GM12864 (cell line): ENCODE results near the gene RRP9.

Source experiments
- DNase-seq: peaks from one replicate; pipeline ENCODE4 v3.0.0-alpha.2; 2011; ENCODE audit warnings: low read depth
- H3K4me3 ChIP-seq: 2 replicates; pipeline ENCODE4 v1.5.1; 2011; ENCODE audit warnings: mild to moderate bottlenecking, low read depth, low read length, control low read depth
- CTCF ChIP-seq: IDR thresholded peaks from 2 replicates; pipeline ENCODE4 v1.5.1; 2011; ENCODE audit warnings: low read depth, mild to moderate bottlenecking, moderate library complexity, low read length, control low read depth, inconsistent platforms; ENCODE audit errors: missing control alignments

Gene RRP9

GRCh38 chr3:51966016-51966415 lies 24.3 kb upstream of the RRP9 start:
- DNase-seq = no peak
- no peak for TF ChIP-seq CTCF
- no peak overlapping the region for H3K4me3 ChIP-seq

DNA sequence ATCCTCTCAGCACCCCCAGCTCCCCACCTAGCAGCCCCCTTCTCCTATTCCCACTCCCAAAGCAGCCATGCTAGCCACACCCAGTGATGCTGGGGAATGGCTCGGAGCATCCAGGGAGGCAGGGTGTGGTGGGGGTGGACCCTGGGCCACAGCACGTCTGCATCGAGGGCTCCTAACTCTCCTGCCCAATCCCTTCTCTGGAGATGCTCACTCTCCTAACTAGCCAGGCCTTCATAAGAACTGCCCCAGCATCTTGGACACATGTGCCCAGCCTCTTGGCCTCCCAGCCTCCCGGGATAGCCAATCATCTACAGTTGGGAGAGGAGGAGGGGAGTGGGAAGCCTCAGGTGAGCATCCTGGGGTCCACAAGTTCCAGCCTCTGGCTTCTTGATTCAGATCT lies 22.8 kb upstream of the RRP9 start:
- TF ChIP-seq CTCF = no peak
- no peak overlapping the region for H3K4me3 ChIP-seq
- no peak for DNase-seq

DNA sequence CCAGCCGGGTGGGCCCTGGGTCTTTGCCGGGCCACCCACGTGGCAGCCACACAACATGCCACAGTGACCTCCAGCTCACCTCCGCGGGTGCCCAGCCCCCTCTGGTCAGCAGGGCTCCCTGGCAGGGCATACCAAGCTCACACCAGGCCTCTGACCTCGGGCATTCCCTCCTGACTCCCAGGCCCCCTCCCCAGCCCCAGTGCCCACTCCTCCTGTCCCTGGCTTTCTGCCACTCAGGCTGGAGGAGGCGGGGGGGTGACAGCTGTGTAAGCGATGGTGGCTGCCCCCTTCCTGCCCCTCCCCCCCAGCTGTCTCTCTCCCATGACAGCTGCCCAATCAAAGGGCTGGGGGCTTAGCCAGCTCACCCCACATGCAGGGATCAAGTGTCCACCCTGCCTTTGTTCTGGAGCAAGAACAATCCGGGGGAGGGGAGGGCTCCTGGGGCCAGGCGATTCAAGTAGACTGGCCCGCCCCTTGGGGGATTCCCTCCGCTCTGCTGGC lies 22.3 kb upstream of the RRP9 start:
- no peak for DNase-seq
- H3K4me3 ChIP-seq = no peak overlapping the region
- TF ChIP-seq CTCF = no peak

- no peak for DNase-seq
- no peak for TF ChIP-seq CTCF
Measured at GRCh38 chr3:51962854-51963530, 21.3 kb upstream of the RRP9 start.

GRCh38 chr3:51961602-51962569 lies 20.2 kb upstream of the RRP9 start:
- DNase-seq = no peak
- no peak overlapping the region for H3K4me3 ChIP-seq
- TF ChIP-seq CTCF = no peak

More at GRCh38 chr3:51962854-51963530, 21.3 kb upstream of the RRP9 start:
- no peak overlapping the region for H3K4me3 ChIP-seq

GRCh38 chr3:51961011-51961410 lies 19.3 kb upstream of the RRP9 start:
- TF ChIP-seq CTCF = no peak
- DNase-seq = no peak
- H3K4me3 ChIP-seq = no peak overlapping the region
